B cell (primary cell): ENCODE data around the gene GIPR. TPM values are rescaled to one million over a fixed set of nuclear protein-coding genes. Genes with fewer than 3 reads are reported as not detected.

Experiments used
- ATAC-seq: fragments of 200-7000 bp; cut with Tn5 transposase; one replicate; pipeline ENCODE4 v1.10.0; 2021; ENCODE audit warnings: low read depth, mild to moderate bottlenecking, moderate number of reproducible peaks, moderate library complexity
- CTCF ChIA-PET: fragments of 350-600 bp; sonication (Branson Sonifier 250); formaldehyde crosslinking; loops from one replicate; lab custom pipeline; 2021; ENCODE audit warnings: antibody characterized with exemption, inconsistent platforms; lab: Charles Lee
- POLR2A ChIA-PET: fragments of 350-600 bp; sonication (Branson Sonifier 250); formaldehyde crosslinking; loops from one replicate; lab custom pipeline; 2021; ENCODE audit warnings: antibody characterized with exemption; lab: Charles Lee
- DNase-seq: peaks from one replicate; pipeline ENCODE4 v3.0.0; 2013
- H2AFZ ChIP-seq: 2 replicates; pipeline ENCODE4 v1.6.1; 2012; ENCODE audit warnings: mild to moderate bottlenecking, low read depth, low read length; ENCODE audit not compliant: insufficient read depth, poor library complexity, severe bottlenecking
- H3K27ac ChIP-seq, 2 donors: 1 replicate in 1 of 2; 2 replicates in 1 of 2; pipeline ENCODE4 v1.5.1; 2012 to 2013; ENCODE audit warnings: low read length in 2 of 2, mild to moderate bottlenecking in 2 of 2, moderate library complexity in 1 of 2
- H3K27me3 ChIP-seq, 4 experiments: fragments of 200-600 bp in 1 of 4; sonication (generic) in 1 of 4; replicated peaks in 1 of 4; 1 replicate in 2 of 4; 2 replicates in 2 of 4; pipeline versions ENCODE4 v1.6.1 to v1.7.0; 2013 to 2016; ENCODE audit warnings: low read length in 3 of 4, mild to moderate bottlenecking in 2 of 4, mixed read lengths in 1 of 4, moderate library complexity in 1 of 4; ENCODE audit not compliant: insufficient read depth in 4 of 4, control insufficient read depth in 3 of 4; ENCODE audit errors: control extremely low read depth in 1 of 4
- H3K36me3 ChIP-seq, 2 experiments: replicated peaks in 1 of 2; 1 replicate in 1 of 2; 2 replicates in 1 of 2; pipeline versions ENCODE4 v1.6.1 to v1.7.1; 2013; ENCODE audit warnings: low read length in 1 of 2; ENCODE audit not compliant: insufficient read depth in 2 of 2, control insufficient read depth in 1 of 2; ENCODE audit errors: control extremely low read depth in 1 of 2, extremely low read depth in 1 of 2
- H3K4me1 ChIP-seq, 2 donors: fragments of 200-600 bp in 1 of 2; sonication (generic) in 1 of 2; 1 replicate in 1 of 2; 2 replicates in 1 of 2; pipeline versions ENCODE4 v1.5.1 to v1.6.1; 2013 to 2017; ENCODE audit warnings: low read length in 2 of 2; ENCODE audit not compliant: control insufficient read depth in 2 of 2, insufficient read depth in 2 of 2
- H3K4me2 ChIP-seq: replicated peaks from 2 replicates; pipeline ENCODE3; 2012; ENCODE audit warnings: mild to moderate bottlenecking, low read depth, low read length; ENCODE audit not compliant: poor library complexity, severe bottlenecking
- H3K4me3 ChIP-seq, 5 experiments: fragments of 200-600 bp in 1 of 5; sonication (generic) in 1 of 5; 1 replicate in 3 of 5; 2 replicates in 2 of 5; pipeline versions ENCODE4 v1.5.1 to v1.7.0; 2011 to 2016; ENCODE audit warnings: low read length in 4 of 5, mild to moderate bottlenecking in 4 of 5, low read depth in 2 of 5, control low read depth in 1 of 5, moderate library complexity in 1 of 5; ENCODE audit not compliant: insufficient read depth in 1 of 5; ENCODE audit errors: control extremely low read depth in 1 of 5, extremely low read depth in 1 of 5
- H3K79me2 ChIP-seq: fragments of 200-600 bp; sonication (generic); one replicate; pipeline ENCODE4 v1.6.0; 2016; ENCODE audit warnings: low read length; ENCODE audit not compliant: control insufficient read depth, insufficient read depth
- H3K9ac ChIP-seq: fragments of 200-600 bp; sonication (generic); 2 replicates; pipeline ENCODE4 v1.6.1; 2017; ENCODE audit warnings: mild to moderate bottlenecking, low read length, moderate library complexity
- H3K9me3 ChIP-seq, 3 donors: one replicate each; pipeline versions ENCODE4 v1.6.1 to v1.7.1; 2013; ENCODE audit warnings: low read length in 2 of 3; ENCODE audit not compliant: control insufficient read depth in 2 of 3, insufficient read depth in 1 of 3; ENCODE audit errors: control extremely low read depth in 1 of 3
- H4K20me1 ChIP-seq: 2 replicates; pipeline ENCODE4 v1.6.0; 2012; ENCODE audit warnings: mild to moderate bottlenecking, low read length; ENCODE audit not compliant: insufficient read depth, control insufficient read depth, poor library complexity, severe bottlenecking
- H3K27ac Mint-ChIP-seq: one replicate; pipeline ENCODE4 v1.8.0; 2021; ENCODE audit warnings: mixed read lengths
- H3K27me3 Mint-ChIP-seq: one replicate; pipeline ENCODE4 v1.8.0; 2021; ENCODE audit warnings: mixed read lengths
- H3K4me1 Mint-ChIP-seq: one replicate; pipeline ENCODE4 v1.8.0; 2021; ENCODE audit warnings: mixed read lengths
- H3K4me3 Mint-ChIP-seq: one replicate; pipeline ENCODE4 v1.8.0; 2021; ENCODE audit warnings: mixed read lengths
- H3K9me3 Mint-ChIP-seq: one replicate; pipeline ENCODE4 v1.8.0; 2022; ENCODE audit warnings: mixed read lengths; ENCODE audit not compliant: insufficient read depth
- EZH2 ChIP-seq: IDR thresholded peaks from 2 replicates; pipeline ENCODE4 v1.6.1; 2012; ENCODE audit warnings: borderline replicate concordance, low read depth, mild to moderate bottlenecking, moderate library complexity, low read length; ENCODE audit not compliant: insufficient read depth, poor library complexity, severe bottlenecking
- WGBS: methylation state at CpG from one replicate; pipeline ENCODE4 v1.1.5; 2013; ENCODE audit warnings: missing lambda C conversion rate; ENCODE audit not compliant: insufficient coverage; 5-methylcytosine and 5-hydroxymethylcytosine counted together
- intact Hi-C: fragments of 100-400 bp; cut with micrococcal nuclease; formaldehyde crosslinking; loops from one replicate; pipeline ENCODE4 v1.10.0; 2022
- polyA plus RNA-seq: library from polyadenylated mRNA; depleted of rRNA; stranded (reverse); fragments of >200 nt; gene quantifications from 2 replicates; pipeline ENCODE4 v1.2.3, GENCODE V29; 2012
- total RNA-seq, 2 donors: library from RNA; stranded (reverse); fragments of 120-200 nt in 1 of 2; gene quantifications; 1 replicate in 1 of 2; 2 replicates in 1 of 2; pipeline versions ENCODE4 v1.2.3 to v1.2.4, GENCODE V29; 2013 to 2022
- TF ChIP-seq, protein P1 (sequence below): fragments of 200-600 bp; IDR thresholded peaks from one replicate; pipeline ENCODE4 v1.8.0; 2022; ENCODE audit warnings: antibody characterized with exemption, mild to moderate bottlenecking

GIPR gene
- total and polyA plus RNA-seq, 2 donors (not counting 1 experiment from before 2014, with no cell fraction given): 0.43 to 2.3 TPM

DNA sequence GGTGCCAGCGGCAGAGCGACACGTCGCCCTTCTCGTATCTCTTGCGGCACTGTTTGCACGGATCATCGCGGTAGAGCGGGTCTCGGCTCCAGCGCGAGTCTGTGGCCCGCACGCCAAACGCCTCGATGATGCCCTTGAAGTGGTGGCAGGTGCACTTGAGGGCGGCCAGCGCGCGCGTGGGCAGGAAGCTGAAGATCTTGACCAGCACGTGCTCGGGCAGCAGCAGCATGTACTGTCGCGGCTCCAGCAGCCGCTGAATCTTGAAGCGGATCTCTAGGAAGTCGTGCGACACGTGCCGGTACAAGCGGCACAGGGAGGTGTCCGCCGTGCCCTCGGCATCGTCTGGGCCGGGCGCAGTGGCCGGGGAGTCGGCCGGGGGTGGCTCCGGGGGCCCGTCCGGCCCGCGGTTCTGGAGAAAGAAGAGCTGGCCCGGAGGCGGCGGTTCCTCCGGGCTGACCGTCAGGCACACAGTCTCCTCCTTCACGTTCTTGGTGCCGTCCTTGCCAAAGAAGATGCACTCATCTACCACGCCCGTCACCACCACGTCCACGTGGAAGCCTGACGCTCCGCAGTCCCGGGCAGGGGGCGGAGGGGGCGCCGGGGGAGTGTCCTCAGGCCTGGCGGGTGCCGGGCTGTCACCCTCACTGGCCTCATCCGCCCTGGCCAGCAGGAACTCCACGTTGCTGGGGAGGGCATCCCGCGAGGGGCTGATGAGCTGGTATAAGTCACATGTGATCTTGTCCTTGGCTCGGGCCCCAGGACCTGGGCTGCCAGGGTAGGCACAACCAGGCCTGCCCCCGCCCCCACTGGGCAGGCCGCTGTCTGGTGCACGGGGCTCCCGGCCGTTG is 44.1 kb downstream of the GIPR start:
- CTCF ChIA-PET: no interaction called here
- intact Hi-C loops: no loop called here

DNA sequence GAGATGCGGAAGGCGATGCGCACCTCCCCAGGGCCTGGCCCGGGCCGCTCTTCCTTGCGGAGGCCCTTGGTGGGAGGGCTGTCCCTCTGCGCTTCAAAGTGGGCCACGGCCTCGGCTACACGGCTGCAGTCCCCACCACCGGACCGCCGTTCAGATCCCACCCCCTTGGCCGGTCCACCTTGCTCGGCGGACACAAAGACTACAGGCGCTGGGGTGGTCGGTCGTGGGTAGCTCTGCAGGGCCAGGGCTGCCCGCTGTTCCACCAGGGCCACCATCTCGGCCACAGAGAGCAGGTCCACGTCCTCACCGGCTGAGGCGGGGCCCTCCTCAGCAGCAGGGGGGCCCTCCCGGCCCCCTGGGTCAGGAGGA is 44.7 kb downstream of the GIPR start:
- ChIA-PET CTCF (no interaction called here), POLR2A (no interaction called here)
- peaks cover 0 to 18% of the 10 kb centered on the region in 2 experiments for H3K36me3 ChIP-seq
- H3K9me3 Mint-ChIP-seq: no peaks in the 10 kb centered on the region
- no peak overlapping the region for H3K4me2 ChIP-seq
- H3K4me1 ChIP-seq: peaks cover 9 to 16% of the 10 kb centered on the region in 2 donors
- H3K4me3 ChIP-seq: no peak overlapping the region
- H2AFZ ChIP-seq: no peak overlapping the region
- intact Hi-C loops: no loop called here
- peaks cover 32% of the 10 kb centered on the region for H4K20me1 ChIP-seq
- no peaks in the 10 kb centered on the region for H3K9me3 ChIP-seq
- H3K27ac ChIP-seq: no peak overlapping the region
- H3K27me3 ChIP-seq: no peaks in the 10 kb centered on the region
- no peak for DNase-seq
- no peak for TF ChIP-seq EZH2
- TF ChIP-seq, protein P1, sequence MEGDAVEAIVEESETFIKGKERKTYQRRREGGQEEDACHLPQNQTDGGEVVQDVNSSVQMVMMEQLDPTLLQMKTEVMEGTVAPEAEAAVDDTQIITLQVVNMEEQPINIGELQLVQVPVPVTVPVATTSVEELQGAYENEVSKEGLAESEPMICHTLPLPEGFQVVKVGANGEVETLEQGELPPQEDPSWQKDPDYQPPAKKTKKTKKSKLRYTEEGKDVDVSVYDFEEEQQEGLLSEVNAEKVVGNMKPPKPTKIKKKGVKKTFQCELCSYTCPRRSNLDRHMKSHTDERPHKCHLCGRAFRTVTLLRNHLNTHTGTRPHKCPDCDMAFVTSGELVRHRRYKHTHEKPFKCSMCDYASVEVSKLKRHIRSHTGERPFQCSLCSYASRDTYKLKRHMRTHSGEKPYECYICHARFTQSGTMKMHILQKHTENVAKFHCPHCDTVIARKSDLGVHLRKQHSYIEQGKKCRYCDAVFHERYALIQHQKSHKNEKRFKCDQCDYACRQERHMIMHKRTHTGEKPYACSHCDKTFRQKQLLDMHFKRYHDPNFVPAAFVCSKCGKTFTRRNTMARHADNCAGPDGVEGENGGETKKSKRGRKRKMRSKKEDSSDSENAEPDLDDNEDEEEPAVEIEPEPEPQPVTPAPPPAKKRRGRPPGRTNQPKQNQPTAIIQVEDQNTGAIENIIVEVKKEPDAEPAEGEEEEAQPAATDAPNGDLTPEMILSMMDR: no peak
- H3K27ac Mint-ChIP-seq: no peak overlapping the region
- peaks cover 37% of the 10 kb centered on the region for H3K4me1 Mint-ChIP-seq
- H3K9ac ChIP-seq: no peak overlapping the region
- ATAC-seq: no peak
- H3K27me3 Mint-ChIP-seq: no peaks in the 10 kb centered on the region
- peaks cover 83% of the 10 kb centered on the region for H3K79me2 ChIP-seq
- H3K4me3 Mint-ChIP-seq: no peak overlapping the region
- WGBS: 98% methylated on average over 25 of the region's 25 CpGs

More for the DNA sequence above, 44.1 kb downstream of the GIPR start:
- Histone ChIP-seq H3K27me3 (no peaks in the 10 kb centered on the region), H2AFZ (no peak overlapping the region), H3K4me3 (no peak overlapping the region), H3K36me3 (peaks cover 0 to 18% of the 10 kb centered on the region in 2 experiments), H3K4me2 (no peak overlapping the region), H3K27ac (no peak overlapping the region), H3K4me1 (peaks cover 9 to 20% of the 10 kb centered on the region in 2 donors), H3K9me3 (no peaks in the 10 kb centered on the region), H4K20me1 (peaks cover 32% of the 10 kb centered on the region), H3K79me2 (peaks cover 82% of the 10 kb centered on the region), H3K9ac (no peak overlapping the region)
- Mint-ChIP-seq H3K27ac (no peak overlapping the region), H3K27me3 (no peaks in the 10 kb centered on the region), H3K4me3 (no peak overlapping the region), H3K9me3 (no peaks in the 10 kb centered on the region), H3K4me1 (peaks cover 35% of the 10 kb centered on the region)
- 96% methylated on average over 75 of the region's 76 CpGs for WGBS
- TF ChIP-seq, protein P1: no peak
- TF ChIP-seq EZH2: no peak
- POLR2A ChIA-PET: no interaction called here
- DNase-seq (no peak), ATAC-seq (no peak)
